Measurements from ENCODE around the gene HHLA2.

Gene HHLA2

DNA sequence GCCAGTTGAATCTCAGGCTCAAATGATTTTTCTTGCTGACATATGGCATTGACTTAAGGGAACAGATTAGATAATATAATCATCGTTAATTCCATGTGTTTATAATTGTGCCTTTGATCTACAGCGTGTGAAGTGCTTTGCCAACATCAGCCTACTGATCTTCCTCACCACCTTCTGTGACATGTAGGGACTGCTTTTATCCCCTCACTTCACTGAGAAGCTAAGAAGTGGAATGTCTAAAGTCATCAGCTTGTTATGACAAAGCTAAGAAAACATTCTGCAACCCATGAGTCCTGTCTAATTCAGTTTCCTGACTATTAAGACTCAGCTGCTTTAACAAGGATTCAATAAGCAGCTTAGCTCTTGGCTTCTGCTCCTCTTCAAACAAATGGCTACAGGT, 108.0 kb downstream of the HHLA2 start:
- TF ChIP-seq ZBTB7A (IDR thresholded peaks at IDR 0.05; ENCODE audit: low read depth), result no peak
- TF ChIP-seq TEAD4 (IDR thresholded peaks at IDR 0.05), result no peak
- TF ChIP-seq FOXM1 (IDR thresholded peaks at IDR 0.05; ENCODE audit: borderline replicate concordance, low read depth), result no peak
- no peak for TF ChIP-seq RAD21 (IDR thresholded peaks at IDR 0.05; ENCODE audit: low read depth)
- no peak for TF ChIP-seq EGR1 (IDR thresholded peaks at IDR 0.05)
- TF ChIP-seq CEBPB (IDR thresholded peaks at IDR 0.05), result no peak
- no peak for TF ChIP-seq NFIC (IDR thresholded peaks at IDR 0.05)
- TF ChIP-seq EP300 (IDR thresholded peaks at IDR 0.05; ENCODE audit: borderline replicate concordance), result no peak

DNA sequence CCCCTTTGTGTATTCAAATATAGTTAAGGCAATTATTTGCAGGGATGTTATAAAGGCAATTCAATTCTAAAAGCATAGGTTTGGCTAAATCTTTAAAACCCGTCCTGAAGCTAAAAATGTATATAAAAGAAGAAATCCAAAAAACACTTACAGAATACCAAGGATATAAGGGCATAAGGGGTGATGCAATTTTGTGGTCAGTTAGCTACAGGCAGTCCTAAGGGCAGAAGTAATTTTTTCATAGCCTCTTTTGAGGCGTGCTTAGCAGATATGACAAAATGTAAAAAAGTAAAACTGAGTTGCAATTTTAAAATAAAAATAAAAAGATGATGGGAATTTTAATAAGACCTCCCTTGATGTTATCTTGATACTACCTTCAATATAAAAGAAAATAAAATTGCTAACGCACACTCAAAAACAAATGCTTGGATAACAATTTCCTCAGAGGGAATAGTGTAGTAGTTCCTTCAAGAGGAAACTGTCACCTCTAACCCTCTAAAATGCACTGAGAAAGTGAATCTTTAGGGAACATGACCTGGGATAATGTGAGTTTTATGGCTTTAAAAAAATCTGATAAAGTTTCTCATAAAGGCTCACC, 109.8 kb downstream of the HHLA2 start:
- TF ChIP-seq, protein P1, sequence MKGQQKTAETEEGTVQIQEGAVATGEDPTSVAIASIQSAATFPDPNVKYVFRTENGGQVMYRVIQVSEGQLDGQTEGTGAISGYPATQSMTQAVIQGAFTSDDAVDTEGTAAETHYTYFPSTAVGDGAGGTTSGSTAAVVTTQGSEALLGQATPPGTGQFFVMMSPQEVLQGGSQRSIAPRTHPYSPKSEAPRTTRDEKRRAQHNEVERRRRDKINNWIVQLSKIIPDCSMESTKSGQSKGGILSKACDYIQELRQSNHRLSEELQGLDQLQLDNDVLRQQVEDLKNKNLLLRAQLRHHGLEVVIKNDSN (IDR thresholded peaks at IDR 0.05), result no peak
- TF ChIP-seq TCF12 (IDR thresholded peaks at IDR 0.05; ENCODE audit: low read depth), result no peak
- TF ChIP-seq CREB1 (IDR thresholded peaks at IDR 0.05; ENCODE audit: low read depth), result no peak
- no peak for TF ChIP-seq EGR1 (IDR thresholded peaks at IDR 0.05)
- TF ChIP-seq FOXM1 (IDR thresholded peaks at IDR 0.05; ENCODE audit: borderline replicate concordance, low read depth), result no peak
- no peak for TF ChIP-seq CEBPB (IDR thresholded peaks at IDR 0.05)
- TF ChIP-seq NFIC (IDR thresholded peaks at IDR 0.05), result no peak
- no peak for TF ChIP-seq EP300 (IDR thresholded peaks at IDR 0.05; ENCODE audit: borderline replicate concordance)
- TF ChIP-seq YY1 (IDR thresholded peaks at IDR 0.05; ENCODE audit: low read depth), result no peak
- TF ChIP-seq TEAD4 (IDR thresholded peaks at IDR 0.05), result no peak
- TF ChIP-seq MAX (IDR thresholded peaks at IDR 0.05), result no peak

DNA sequence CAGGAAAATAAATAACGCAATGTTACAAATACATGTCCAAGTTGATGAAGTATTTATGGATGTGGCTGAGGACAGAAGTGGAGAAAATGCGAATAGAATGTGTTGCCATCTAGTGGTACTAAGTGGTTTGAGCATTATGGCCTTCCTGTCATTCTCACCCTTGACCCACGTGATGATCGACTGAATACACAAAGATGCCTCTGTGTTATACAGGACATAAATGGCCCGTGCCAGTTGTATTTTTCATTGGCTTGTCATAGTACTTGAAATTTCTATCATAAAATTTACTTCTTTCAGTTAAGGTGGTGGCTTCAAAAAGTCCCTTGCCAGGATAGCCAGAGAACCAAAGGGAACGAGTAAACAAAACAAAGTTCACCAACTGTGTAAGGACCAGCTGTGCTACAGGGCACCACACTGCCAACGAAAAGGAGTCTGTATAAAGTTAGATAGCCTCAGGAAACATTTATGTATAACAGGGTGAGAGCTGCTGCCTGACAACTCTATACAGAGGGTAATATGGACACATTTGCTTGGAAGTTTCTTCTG, 110.4 kb downstream of the HHLA2 start:
- TF ChIP-seq TCF12 (IDR thresholded peaks at IDR 0.05; ENCODE audit: low read depth), result no peak
- TF ChIP-seq EGR1 (IDR thresholded peaks at IDR 0.05), result no peak
- TF ChIP-seq YY1 (IDR thresholded peaks at IDR 0.05; ENCODE audit: low read depth), result no peak
- no peak for TF ChIP-seq MAX (IDR thresholded peaks at IDR 0.05)
- no peak for TF ChIP-seq TAF1 (IDR thresholded peaks at IDR 0.05; ENCODE audit: low read depth)
- no peak for TF ChIP-seq RAD21 (IDR thresholded peaks at IDR 0.05; ENCODE audit: low read depth)
- TF ChIP-seq REST (IDR thresholded peaks at IDR 0.05; ENCODE audit: low read depth), result no peak
- TF ChIP-seq CREB1 (IDR thresholded peaks at IDR 0.05; ENCODE audit: low read depth), result no peak
- TF ChIP-seq, protein P1 (IDR thresholded peaks at IDR 0.05), result no peak
- no peak for TF ChIP-seq ZBTB7A (IDR thresholded peaks at IDR 0.05; ENCODE audit: low read depth)
- no peak for TF ChIP-seq CEBPB (IDR thresholded peaks at IDR 0.05)
- no peak for TF ChIP-seq EP300 (IDR thresholded peaks at IDR 0.05; ENCODE audit: borderline replicate concordance)
- no peak for TF ChIP-seq TEAD4 (IDR thresholded peaks at IDR 0.05)
- TF ChIP-seq FOXM1 (IDR thresholded peaks at IDR 0.05; ENCODE audit: borderline replicate concordance, low read depth), result no peak
- TF ChIP-seq NFIC (IDR thresholded peaks at IDR 0.05), result no peak

GRCh38 chr3:108407886-108408285, 111.5 kb downstream of the HHLA2 start:
- TF ChIP-seq, protein P1 (IDR thresholded peaks at IDR 0.05), result no peak
- no peak for TF ChIP-seq TEAD4 (IDR thresholded peaks at IDR 0.05)
- no peak for TF ChIP-seq EP300 (IDR thresholded peaks at IDR 0.05; ENCODE audit: borderline replicate concordance)
- TF ChIP-seq MAX (IDR thresholded peaks at IDR 0.05), result no peak
- TF ChIP-seq EGR1 (IDR thresholded peaks at IDR 0.05), result no peak
- no peak for TF ChIP-seq YY1 (IDR thresholded peaks at IDR 0.05; ENCODE audit: low read depth)
- no peak for TF ChIP-seq NFIC (IDR thresholded peaks at IDR 0.05)
- TF ChIP-seq CEBPB (IDR thresholded peaks at IDR 0.05), result no peak

GRCh38 chr3:108408883-108409799, 112.8 kb downstream of the HHLA2 start:
- TF ChIP-seq REST (IDR thresholded peaks at IDR 0.05; ENCODE audit: low read depth), result no peak
- TF ChIP-seq TAF1 (IDR thresholded peaks at IDR 0.05; ENCODE audit: low read depth), result no peak
- TF ChIP-seq, protein P1 (IDR thresholded peaks at IDR 0.05), result no peak
- TF ChIP-seq YY1 (IDR thresholded peaks at IDR 0.05; ENCODE audit: low read depth), result no peak
- no peak for TF ChIP-seq RAD21 (IDR thresholded peaks at IDR 0.05; ENCODE audit: low read depth)
- no peak for TF ChIP-seq EP300 (IDR thresholded peaks at IDR 0.05; ENCODE audit: borderline replicate concordance)
- no peak for TF ChIP-seq CEBPB (IDR thresholded peaks at IDR 0.05)
- no peak for TF ChIP-seq TCF12 (IDR thresholded peaks at IDR 0.05; ENCODE audit: low read depth)
- TF ChIP-seq TEAD4 (IDR thresholded peaks at IDR 0.05), result no peak
- TF ChIP-seq ZBTB7A (IDR thresholded peaks at IDR 0.05; ENCODE audit: low read depth), result no peak
- TF ChIP-seq MAX (IDR thresholded peaks at IDR 0.05), result no peak
- no peak for TF ChIP-seq NFIC (IDR thresholded peaks at IDR 0.05)
- no peak for TF ChIP-seq CREB1 (IDR thresholded peaks at IDR 0.05; ENCODE audit: low read depth)
- TF ChIP-seq FOXM1 (IDR thresholded peaks at IDR 0.05; ENCODE audit: borderline replicate concordance, low read depth), result no peak
- no peak for TF ChIP-seq EGR1 (IDR thresholded peaks at IDR 0.05)
